Ishikawa (cell line): ENCODE data around the gene ABCA1.

Source experiments
- CEBPB ChIP-seq: IDR thresholded peaks from 2 replicates; pipeline ENCODE4 v1.6.1; 2012
- FOXM1 ChIP-seq: IDR thresholded peaks from 2 replicates; pipeline ENCODE4 v1.6.1; 2012; ENCODE audit warnings: low read depth, borderline replicate concordance
- TAF1 ChIP-seq: IDR thresholded peaks from 2 replicates; pipeline ENCODE4 v1.6.1; 2012; ENCODE audit warnings: low read depth, mild to moderate bottlenecking

- TF ChIP-seq FOXM1 (no peak), TAF1 (no peak), CEBPB (no peak)
Measured at GRCh38 chr9:104774132-104774531, 153.8 kb downstream of the ABCA1 start.
